Measurements from ENCODE around the gene HINT3. TPM values are rescaled to one million over a fixed set of nuclear protein-coding genes. Genes with fewer than 3 reads are reported as not detected.
"Not testable (repeated sequence)": the region's sequence is repeated elsewhere in the genome, so short reads cannot be mapped to it uniquely, and the experiment has no call there.

Gene HINT3
- total and polyA plus RNA-seq, 2 experiments from 2014 or later, result 1.8 to 8.0 TPM

DNA sequence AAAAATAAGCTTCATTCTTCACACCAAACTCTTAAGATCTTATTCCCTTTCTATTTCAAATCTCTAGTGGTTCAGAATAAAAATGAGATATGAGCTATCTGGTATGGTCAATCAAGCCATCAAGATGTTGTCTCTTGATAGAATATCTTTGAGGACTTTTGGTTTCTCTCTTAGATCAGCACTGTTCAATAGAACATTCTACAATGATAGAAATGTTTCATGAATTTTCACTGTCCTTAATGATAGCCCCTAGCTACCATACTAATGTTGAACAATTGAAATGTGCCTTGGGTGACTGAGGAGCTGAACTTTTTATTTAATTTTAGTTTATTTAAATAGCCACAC is 24.1 kb upstream of the HINT3 start (continued):
- TF ChIP-seq, protein P1, sequence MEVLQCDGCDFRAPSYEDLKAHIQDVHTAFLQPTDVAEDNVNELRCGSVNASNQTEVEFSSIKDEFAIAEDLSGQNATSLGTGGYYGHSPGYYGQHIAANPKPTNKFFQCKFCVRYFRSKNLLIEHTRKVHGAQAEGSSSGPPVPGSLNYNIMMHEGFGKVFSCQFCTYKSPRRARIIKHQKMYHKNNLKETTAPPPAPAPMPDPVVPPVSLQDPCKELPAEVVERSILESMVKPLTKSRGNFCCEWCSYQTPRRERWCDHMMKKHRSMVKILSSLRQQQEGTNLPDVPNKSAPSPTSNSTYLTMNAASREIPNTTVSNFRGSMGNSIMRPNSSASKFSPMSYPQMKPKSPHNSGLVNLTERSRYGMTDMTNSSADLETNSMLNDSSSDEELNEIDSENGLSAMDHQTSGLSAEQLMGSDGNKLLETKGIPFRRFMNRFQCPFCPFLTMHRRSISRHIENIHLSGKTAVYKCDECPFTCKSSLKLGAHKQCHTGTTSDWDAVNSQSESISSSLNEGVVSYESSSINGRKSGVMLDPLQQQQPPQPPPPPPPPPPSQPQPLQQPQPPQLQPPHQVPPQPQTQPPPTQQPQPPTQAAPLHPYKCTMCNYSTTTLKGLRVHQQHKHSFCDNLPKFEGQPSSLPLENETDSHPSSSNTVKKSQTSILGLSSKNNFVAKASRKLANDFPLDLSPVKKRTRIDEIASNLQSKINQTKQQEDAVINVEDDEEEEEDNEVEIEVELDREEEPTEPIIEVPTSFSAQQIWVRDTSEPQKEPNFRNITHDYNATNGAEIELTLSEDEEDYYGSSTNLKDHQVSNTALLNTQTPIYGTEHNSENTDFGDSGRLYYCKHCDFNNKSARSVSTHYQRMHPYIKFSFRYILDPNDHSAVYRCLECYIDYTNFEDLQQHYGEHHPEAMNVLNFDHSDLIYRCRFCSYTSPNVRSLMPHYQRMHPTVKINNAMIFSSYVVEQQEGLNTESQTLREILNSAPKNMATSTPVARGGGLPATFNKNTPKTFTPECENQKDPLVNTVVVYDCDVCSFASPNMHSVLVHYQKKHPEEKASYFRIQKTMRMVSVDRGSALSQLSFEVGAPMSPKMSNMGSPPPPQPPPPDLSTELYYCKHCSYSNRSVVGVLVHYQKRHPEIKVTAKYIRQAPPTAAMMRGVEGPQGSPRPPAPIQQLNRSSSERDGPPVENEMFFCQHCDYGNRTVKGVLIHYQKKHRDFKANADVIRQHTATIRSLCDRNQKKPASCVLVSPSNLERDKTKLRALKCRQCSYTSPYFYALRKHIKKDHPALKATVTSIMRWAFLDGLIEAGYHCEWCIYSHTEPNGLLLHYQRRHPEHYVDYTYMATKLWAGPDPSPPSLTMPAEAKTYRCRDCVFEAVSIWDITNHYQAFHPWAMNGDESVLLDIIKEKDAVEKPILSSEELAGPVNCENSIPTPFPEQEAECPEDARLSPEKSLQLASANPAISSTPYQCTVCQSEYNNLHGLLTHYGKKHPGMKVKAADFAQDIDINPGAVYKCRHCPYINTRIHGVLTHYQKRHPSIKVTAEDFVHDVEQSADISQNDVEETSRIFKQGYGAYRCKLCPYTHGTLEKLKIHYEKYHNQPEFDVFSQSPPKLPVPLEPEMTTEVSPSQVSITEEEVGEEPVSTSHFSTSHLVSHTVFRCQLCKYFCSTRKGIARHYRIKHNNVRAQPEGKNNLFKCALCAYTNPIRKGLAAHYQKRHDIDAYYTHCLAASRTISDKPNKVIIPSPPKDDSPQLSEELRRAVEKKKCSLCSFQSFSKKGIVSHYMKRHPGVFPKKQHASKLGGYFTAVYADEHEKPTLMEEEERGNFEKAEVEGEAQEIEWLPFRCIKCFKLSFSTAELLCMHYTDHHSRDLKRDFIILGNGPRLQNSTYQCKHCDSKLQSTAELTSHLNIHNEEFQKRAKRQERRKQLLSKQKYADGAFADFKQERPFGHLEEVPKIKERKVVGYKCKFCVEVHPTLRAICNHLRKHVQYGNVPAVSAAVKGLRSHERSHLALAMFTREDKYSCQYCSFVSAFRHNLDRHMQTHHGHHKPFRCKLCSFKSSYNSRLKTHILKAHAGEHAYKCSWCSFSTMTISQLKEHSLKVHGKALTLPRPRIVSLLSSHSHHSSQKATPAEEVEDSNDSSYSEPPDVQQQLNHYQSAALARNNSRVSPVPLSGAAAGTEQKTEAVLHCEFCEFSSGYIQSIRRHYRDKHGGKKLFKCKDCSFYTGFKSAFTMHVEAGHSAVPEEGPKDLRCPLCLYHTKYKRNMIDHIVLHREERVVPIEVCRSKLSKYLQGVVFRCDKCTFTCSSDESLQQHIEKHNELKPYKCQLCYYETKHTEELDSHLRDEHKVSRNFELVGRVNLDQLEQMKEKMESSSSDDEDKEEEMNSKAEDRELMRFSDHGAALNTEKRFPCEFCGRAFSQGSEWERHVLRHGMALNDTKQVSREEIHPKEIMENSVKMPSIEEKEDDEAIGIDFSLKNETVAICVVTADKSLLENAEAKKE (CRISPR knock-in tag; IDR thresholded peaks at IDR 0.05), result no peak
- no peak for TF ChIP-seq POLR2AphosphoS5 (IDR thresholded peaks at IDR 0.05; ENCODE audit: low read depth)

DNA sequence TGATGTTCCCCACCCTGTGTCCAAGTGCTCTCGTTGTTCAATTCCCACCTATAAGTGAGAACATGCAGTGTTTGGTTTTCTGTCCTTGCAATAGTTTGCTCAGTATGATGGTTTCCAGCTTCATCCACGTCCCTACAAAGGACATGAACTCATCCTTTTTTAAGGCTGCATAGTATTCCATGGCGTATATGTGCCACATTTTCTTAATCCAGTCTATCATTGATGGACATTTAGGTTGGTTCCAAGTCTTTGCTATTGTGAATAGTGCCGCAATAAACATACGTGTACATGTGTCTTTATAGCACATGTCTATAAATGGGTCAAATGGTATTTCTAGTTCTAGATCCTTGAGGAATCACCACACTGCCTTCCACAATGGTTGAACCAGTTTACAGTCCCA is 21.1 kb upstream of the HINT3 start:
- not testable (repeated sequence) for H3K4me1 Mint-ChIP-seq; H3K36me3 ChIP-seq (ENCODE audit: insufficient read depth); H3K36me3 Mint-ChIP-seq (ENCODE audit: low read depth); H3K4me2 ChIP-seq; H3K27ac ChIP-seq (ENCODE audit: low read depth); ATAC-seq; H3K79me2 ChIP-seq (replicated peaks; ENCODE audit: insufficient read depth); H3F3A ChIP-seq (replicated peaks; ENCODE audit: low read depth); H2AFZ ChIP-seq; H3K27ac Mint-ChIP-seq; H3K27me3 Mint-ChIP-seq (ENCODE audit: insufficient read depth, low read depth, poor library complexity); DNase-seq (ENCODE audit: low spot score); H3K9me2 ChIP-seq (ENCODE audit: insufficient read depth); H4K20me1 ChIP-seq (replicated peaks; ENCODE audit: insufficient read depth); H3K4me1 ChIP-seq (ENCODE audit: insufficient read depth); H3K4me3 Mint-ChIP-seq; H3K9me3 Mint-ChIP-seq; H3K27me3 ChIP-seq (ENCODE audit: insufficient read depth); H3K4me3 ChIP-seq

DNA sequence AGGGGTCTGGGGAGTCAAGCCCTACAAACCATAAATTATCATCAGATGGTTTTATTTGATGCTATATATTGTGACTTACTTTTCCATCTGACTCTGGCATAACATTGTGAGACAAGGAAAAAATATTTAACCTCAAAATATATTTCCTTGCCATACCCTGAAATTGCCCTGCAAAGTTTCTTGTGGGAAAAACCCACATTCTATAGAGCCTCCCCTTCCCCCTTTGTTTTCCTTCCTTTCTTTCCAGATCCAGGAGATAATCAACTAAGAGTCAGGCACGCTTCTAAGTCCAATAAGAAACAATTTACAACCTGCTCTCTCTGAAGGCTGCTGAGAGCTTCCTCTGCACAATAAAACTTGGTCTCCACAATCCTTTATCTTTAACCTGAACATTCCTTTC is 17.5 kb upstream of the HINT3 start:
- Histone ChIP-seq H2AFZ (no peak overlapping the region), H3K4me2 (no peak overlapping the region), H4K20me1 (replicated peaks; ENCODE audit: insufficient read depth) (no peaks in the 10 kb centered on the region), H3F3A (replicated peaks; ENCODE audit: low read depth) (no peaks in the 10 kb centered on the region), H3K27ac (ENCODE audit: low read depth) (no peak overlapping the region), H3K4me3 (no peak overlapping the region), H3K27me3 (ENCODE audit: insufficient read depth) (no peaks in the 10 kb centered on the region), H3K4me1 (ENCODE audit: insufficient read depth) (no peaks in the 10 kb centered on the region), H3K9me2 (ENCODE audit: insufficient read depth) (no peaks in the 10 kb centered on the region), H3K36me3 (ENCODE audit: insufficient read depth) (no peaks in the 10 kb centered on the region), H3K79me2 (replicated peaks; ENCODE audit: insufficient read depth) (no peaks in the 10 kb centered on the region)
- no peaks in the 10 kb centered on the region for H3K36me3 Mint-ChIP-seq (ENCODE audit: low read depth)
- no peak for ATAC-seq
- H3K4me3 Mint-ChIP-seq, result no peak overlapping the region
- no peak overlapping the region for H3K27ac Mint-ChIP-seq
- 0 out of 3 replicates have a peak, but pooled peaks cover 4% of the 10 kb centered on the region for H3K9me3 Mint-ChIP-seq
- H3K27me3 Mint-ChIP-seq (ENCODE audit: insufficient read depth, low read depth, poor library complexity), result no peaks in the 10 kb centered on the region
- no peak for DNase-seq (ENCODE audit: low spot score)
- H3K4me1 Mint-ChIP-seq, result no peaks in the 10 kb centered on the region
- no peak for TF ChIP-seq CREB1 (CRISPR knock-in tag; IDR thresholded peaks at IDR 0.05; ENCODE audit: low read depth)
- TF ChIP-seq NANOG (IDR thresholded peaks at IDR 0.05; ENCODE audit: borderline replicate concordance), result no peak
- TF ChIP-seq, protein P2, sequence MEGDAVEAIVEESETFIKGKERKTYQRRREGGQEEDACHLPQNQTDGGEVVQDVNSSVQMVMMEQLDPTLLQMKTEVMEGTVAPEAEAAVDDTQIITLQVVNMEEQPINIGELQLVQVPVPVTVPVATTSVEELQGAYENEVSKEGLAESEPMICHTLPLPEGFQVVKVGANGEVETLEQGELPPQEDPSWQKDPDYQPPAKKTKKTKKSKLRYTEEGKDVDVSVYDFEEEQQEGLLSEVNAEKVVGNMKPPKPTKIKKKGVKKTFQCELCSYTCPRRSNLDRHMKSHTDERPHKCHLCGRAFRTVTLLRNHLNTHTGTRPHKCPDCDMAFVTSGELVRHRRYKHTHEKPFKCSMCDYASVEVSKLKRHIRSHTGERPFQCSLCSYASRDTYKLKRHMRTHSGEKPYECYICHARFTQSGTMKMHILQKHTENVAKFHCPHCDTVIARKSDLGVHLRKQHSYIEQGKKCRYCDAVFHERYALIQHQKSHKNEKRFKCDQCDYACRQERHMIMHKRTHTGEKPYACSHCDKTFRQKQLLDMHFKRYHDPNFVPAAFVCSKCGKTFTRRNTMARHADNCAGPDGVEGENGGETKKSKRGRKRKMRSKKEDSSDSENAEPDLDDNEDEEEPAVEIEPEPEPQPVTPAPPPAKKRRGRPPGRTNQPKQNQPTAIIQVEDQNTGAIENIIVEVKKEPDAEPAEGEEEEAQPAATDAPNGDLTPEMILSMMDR (conservative IDR thresholded peaks at IDR 0.05; ENCODE audit: low read depth in 2 of 2), result no peak
- TF ChIP-seq ZNF114 (CRISPR knock-in tag; IDR thresholded peaks at IDR 0.05), result no peak
- no peak for TF ChIP-seq POLR2AphosphoS5 (IDR thresholded peaks at IDR 0.05; ENCODE audit: low read depth)
- TF ChIP-seq STAT1 (IDR thresholded peaks at IDR 0.05; ENCODE audit: unreplicated experiment), result no peak
- TF ChIP-seq ZNF331 (CRISPR knock-in tag; IDR thresholded peaks at IDR 0.05; ENCODE audit: low read depth), result no peak

Data from GM23338 (cell line).